Spinal cord (tissue), 10 donors: ENCODE data around the gene CSMD2. TPM values are rescaled to one million over a fixed set of nuclear protein-coding genes. Genes with fewer than 3 reads are reported as not detected.
A peak's percentile ranks its signal among the peaks of the same experiment; 100 is the strongest.

ENCODE experiments used
- DNase-seq, 6 donors: peaks; one replicate each; pipeline versions ENCODE4 v3.0.0 to v3.0.0-alpha.2; 2013 to 2015; ENCODE audit warnings: low spot score in 6 of 6, low read depth in 4 of 6
- H3K27ac ChIP-seq: one replicate; pipeline ENCODE4 v1.5.1; 2013; ENCODE audit warnings: low read depth, low read length, control low read depth
- H3K27me3 ChIP-seq: one replicate; pipeline ENCODE4 v1.6.1; 2013; ENCODE audit warnings: low read length; ENCODE audit not compliant: control insufficient read depth, insufficient read depth
- H3K36me3 ChIP-seq: one replicate; pipeline ENCODE4 v1.6.1; 2013; ENCODE audit warnings: low read length; ENCODE audit not compliant: control insufficient read depth, insufficient read depth
- H3K4me1 ChIP-seq: one replicate; pipeline ENCODE4 v1.6.1; 2013; ENCODE audit warnings: low read length; ENCODE audit not compliant: control insufficient read depth, insufficient read depth
- H3K4me3 ChIP-seq: one replicate; pipeline ENCODE4 v1.5.1; 2013; ENCODE audit warnings: low read depth, low read length, control low read depth
- H3K9me3 ChIP-seq: one replicate; pipeline ENCODE4 v1.6.1; 2013; ENCODE audit warnings: low read length; ENCODE audit not compliant: control insufficient read depth, insufficient read depth
- WGBS: methylation state at CpG from one replicate; pipeline ENCODE4 v1.1.5; 2013; ENCODE audit warnings: missing lambda C conversion rate; ENCODE audit not compliant: insufficient coverage; 5-methylcytosine and 5-hydroxymethylcytosine counted together
- polyA plus RNA-seq, 2 donors: library from polyadenylated mRNA; unstranded; fragments of 120-200 nt; gene quantifications; one replicate each; pipeline ENCODE4 v1.2.1, GENCODE V29; 2013; ENCODE audit not compliant: insufficient read length in 2 of 2
- total RNA-seq, 2 donors: library from RNA; depleted of rRNA in 1 of 2; stranded (reverse); fragments of 120-200 nt in 1 of 2; fragments of >200 nt in 1 of 2; gene quantifications; one replicate each; pipeline versions ENCODE4 v1.2.3 to v1.2.4, GENCODE V29; 2013 to 2014
- donor health status: healthy.

CSMD2 gene
- total and polyA plus RNA-seq, 4 donors, result 16.0 to 26.4 (median 22.2) TPM

GRCh38 chr1:33872275-33872674 lies 292.8 kb downstream of the CSMD2 start:
- DNase-seq, result no peak
- Histone ChIP-seq H3K36me3 (no peaks in the 10 kb centered on the region), H3K9me3 (no peaks in the 10 kb centered on the region), H3K4me3 (no peak overlapping the region), H3K27ac (no peak overlapping the region), H3K4me1 (peaks cover 12% of the 10 kb centered on the region), H3K27me3 (no peaks in the 10 kb centered on the region)

DNA sequence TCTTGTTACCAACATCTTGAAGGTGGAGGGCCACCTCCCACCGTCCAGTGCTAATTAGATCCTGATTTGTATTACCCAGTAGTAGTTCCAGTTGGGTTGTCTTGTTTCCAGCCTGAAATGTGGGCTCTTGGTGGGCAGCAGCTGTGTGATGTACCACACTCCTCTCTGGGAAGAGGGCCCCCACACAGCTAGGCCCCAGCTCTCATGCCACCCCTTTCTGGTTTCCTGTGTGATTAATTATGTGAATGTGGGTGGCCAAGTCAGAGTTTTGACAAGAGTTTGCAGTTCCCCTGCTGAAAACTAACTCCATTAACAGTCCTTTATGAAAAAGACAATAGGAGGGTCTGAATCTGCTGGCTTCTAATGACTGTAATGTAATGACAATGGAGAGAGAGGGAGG lies 297.3 kb downstream of the CSMD2 start:
- no peaks in the 10 kb centered on the region for H3K36me3 ChIP-seq
- H3K27me3 ChIP-seq, result no peaks in the 10 kb centered on the region
- no peak for DNase-seq
- H3K4me1 ChIP-seq, result peaks cover 7% of the 10 kb centered on the region
- no peak overlapping the region for H3K4me3 ChIP-seq
- H3K9me3 ChIP-seq, result no peaks in the 10 kb centered on the region
- WGBS, result no CpG with 5 or more reads among the region's 1 CpG
- no peak overlapping the region for H3K27ac ChIP-seq

GRCh38 chr1:33866281-33866680 lies 298.7 kb downstream of the CSMD2 start:
- H3K9me3 ChIP-seq, result no peaks in the 10 kb centered on the region
- DNase-seq, result peak in 5 of 6 donors; percentile 55 to 96 (median 62)
- 26% methylated on average over 6 of the region's 6 CpGs for WGBS
- H3K4me1 ChIP-seq, result peaks cover 7% of the 10 kb centered on the region
- H3K36me3 ChIP-seq, result no peaks in the 10 kb centered on the region
- H3K27me3 ChIP-seq, result no peaks in the 10 kb centered on the region
- no peak overlapping the region for H3K4me3 ChIP-seq
- no peak overlapping the region for H3K27ac ChIP-seq

GRCh38 chr1:33864460-33865389 lies 300.3 kb downstream of the CSMD2 start:
- DNase-seq, result no peak
- no peaks in the 10 kb centered on the region for H3K36me3 ChIP-seq
- no peak overlapping the region for H3K27ac ChIP-seq
- no peaks in the 10 kb centered on the region for H3K27me3 ChIP-seq
- H3K9me3 ChIP-seq, result no peaks in the 10 kb centered on the region
- H3K4me3 ChIP-seq, result no peak overlapping the region
- WGBS, result 86% methylated on average over 11 of the region's 14 CpGs
- H3K4me1 ChIP-seq, result peaks cover 7% of the 10 kb centered on the region

DNA sequence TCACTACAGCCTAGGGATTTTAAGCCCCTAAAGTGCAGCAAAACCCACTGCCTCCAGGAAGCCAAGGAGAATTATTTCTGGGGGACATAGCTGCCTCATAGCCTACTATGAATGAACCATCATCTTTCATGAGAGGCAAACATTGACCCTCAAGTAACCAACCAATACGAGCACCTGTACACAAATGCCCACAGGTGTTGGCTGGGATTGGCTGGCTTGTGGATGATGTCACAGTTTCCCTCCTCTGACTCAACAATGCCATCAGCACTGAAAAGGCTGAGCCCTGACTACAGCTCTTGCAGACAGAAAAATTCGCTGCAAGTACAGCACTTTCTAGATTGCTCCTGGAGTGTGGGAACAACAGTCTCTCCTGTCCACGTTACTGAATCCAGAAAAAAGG lies 301.3 kb downstream of the CSMD2 start, which contains the start of gene HMGB4:
Gene HMGB4 (plus strand): TSS at position 301 of the 400 bp plus-strand sequence. CDS start 113 bp downstream, outside the sequence.
- Histone ChIP-seq H3K9me3 (no peaks in the 10 kb centered on the region), H3K4me1 (peaks cover 7% of the 10 kb centered on the region), H3K27me3 (no peaks in the 10 kb centered on the region), H3K36me3 (no peaks in the 10 kb centered on the region), H3K4me3 (no peak within 1 kb of the TSS), H3K27ac (no peak within 1 kb of the TSS)
- no peak for DNase-seq
- WGBS, result 86% methylated on average over 3 of the region's 3 CpGs

- no peaks in the 10 kb centered on the region for H3K36me3 ChIP-seq
- H3K27ac ChIP-seq, result no peak overlapping the region
- DNase-seq, result no peak
- no peaks in the 10 kb centered on the region for H3K4me1 ChIP-seq
- H3K27me3 ChIP-seq, result no peaks in the 10 kb centered on the region
- H3K4me3 ChIP-seq, result no peak overlapping the region
- H3K9me3 ChIP-seq, result no peaks in the 10 kb centered on the region
- WGBS, result no CpG with 5 or more reads among the region's 2 CpGs
Observed at GRCh38 chr1:33860671-33861070, 304.4 kb downstream of the CSMD2 start.

GRCh38 chr1:33854091-33854490 lies 310.9 kb downstream of the CSMD2 start:
- peaks cover 3% of the 10 kb centered on the region for H3K4me1 ChIP-seq
- no peaks in the 10 kb centered on the region for H3K36me3 ChIP-seq
- no peaks in the 10 kb centered on the region for H3K9me3 ChIP-seq
- no peaks in the 10 kb centered on the region for H3K27me3 ChIP-seq
- 88% methylated on average over 5 of the region's 5 CpGs for WGBS
- DNase-seq, result no peak
- H3K4me3 ChIP-seq, result no peak overlapping the region
- H3K27ac ChIP-seq, result no peak overlapping the region

DNA sequence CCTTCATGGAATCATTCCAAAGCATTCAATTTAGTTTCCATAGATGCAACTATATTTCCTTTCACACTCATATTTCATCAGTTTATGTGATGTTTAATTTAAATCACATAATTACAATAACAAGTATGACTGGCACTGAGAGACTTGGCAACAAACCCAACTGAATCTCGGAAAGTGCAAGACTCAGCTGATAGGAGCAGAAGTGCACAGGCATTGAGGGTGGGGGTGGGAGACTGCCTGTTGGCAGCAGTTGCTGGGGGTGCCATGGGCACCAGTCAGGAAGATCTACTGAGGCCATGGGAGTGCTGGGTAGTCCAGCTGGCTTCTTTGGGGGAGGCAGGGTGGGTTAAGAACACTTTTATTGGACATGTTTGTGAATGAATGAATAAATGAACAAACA lies 311.6 kb downstream of the CSMD2 start:
- H3K9me3 ChIP-seq, result no peaks in the 10 kb centered on the region
- H3K36me3 ChIP-seq, result no peaks in the 10 kb centered on the region
- no peak overlapping the region for H3K27ac ChIP-seq
- no peak overlapping the region for H3K4me3 ChIP-seq
- DNase-seq, result peak in 2 of 6 donors; percentile 48 to 79
- WGBS, result 33% methylated on average over 1 of the region's 1 CpG
- H3K4me1 ChIP-seq, result peaks cover 3% of the 10 kb centered on the region
- H3K27me3 ChIP-seq, result no peaks in the 10 kb centered on the region

GRCh38 chr1:33852711-33853110 lies 312.3 kb downstream of the CSMD2 start:
- Histone ChIP-seq H3K9me3 (no peaks in the 10 kb centered on the region), H3K4me1 (peaks cover 3% of the 10 kb centered on the region)

DNA sequence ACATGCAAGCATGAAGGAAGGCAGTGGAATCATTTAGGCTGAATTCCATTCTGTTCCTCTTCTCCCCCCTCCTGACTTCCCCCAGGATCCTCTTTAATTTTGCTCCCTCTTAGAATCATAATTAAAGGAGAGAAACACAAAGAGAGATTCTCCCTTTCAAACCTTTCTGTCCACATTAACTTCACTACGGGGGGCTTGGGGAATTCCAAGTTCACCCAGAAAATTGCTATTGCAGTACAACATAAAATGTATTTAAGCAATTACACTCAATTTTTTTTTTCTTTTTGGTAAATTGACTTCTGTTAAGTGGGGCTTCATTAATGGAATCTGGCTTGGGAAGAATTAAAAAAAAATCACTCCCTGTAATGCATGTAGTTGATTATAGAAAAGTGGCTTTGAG lies 314.5 kb downstream of the CSMD2 start:
- WGBS, result no CpG with 5 or more reads among the region's 1 CpG
- H3K27me3 ChIP-seq, result no peaks in the 10 kb centered on the region
- DNase-seq, result peak in 1 of 6 donors; percentile 92

More at GRCh38 chr1:33852711-33853110, 312.3 kb downstream of the CSMD2 start:
- no peak for DNase-seq
- Histone ChIP-seq H3K4me3 (no peak overlapping the region), H3K27me3 (no peaks in the 10 kb centered on the region), H3K27ac (no peak overlapping the region), H3K36me3 (no peaks in the 10 kb centered on the region)

More for the DNA sequence above, 314.5 kb downstream of the CSMD2 start:
- H3K4me3 ChIP-seq, result no peak overlapping the region
- H3K9me3 ChIP-seq, result no peaks in the 10 kb centered on the region
- peaks cover 13% of the 10 kb centered on the region for H3K4me1 ChIP-seq
- H3K36me3 ChIP-seq, result peaks cover 3% of the 10 kb centered on the region
- no peak overlapping the region for H3K27ac ChIP-seq
